ENCODE measurements around the gene ICA1.

The ICA1 gene

GRCh38 chr7:8144856-8145255 lies 117.1 kb downstream of the ICA1 start:
- TF ChIP-seq CTCF (IDR thresholded peaks at IDR 0.05; ENCODE audit: insufficient read depth, low read depth, low read length, missing control alignments) = no peak
- no peak overlapping the region for H3K4me3 ChIP-seq (ENCODE audit: low read depth, low read length)
- no peak for DNase-seq (ENCODE audit: low read depth)

- no peak overlapping the region for H3K4me3 ChIP-seq (ENCODE audit: low read depth, low read length)
- no peak for TF ChIP-seq CTCF (IDR thresholded peaks at IDR 0.05; ENCODE audit: insufficient read depth, low read depth, low read length, missing control alignments)
- peak; percentile 69 for DNase-seq (ENCODE audit: low read depth)
These were observed 118.7 kb downstream of the ICA1 start for GRCh38 chr7:8143151-8143874.

GRCh38 chr7:8142477-8142876 lies 119.5 kb downstream of the ICA1 start:
- no peak for DNase-seq (ENCODE audit: low read depth)
- H3K4me3 ChIP-seq (ENCODE audit: low read depth, low read length) = no peak overlapping the region
- no peak for TF ChIP-seq CTCF (IDR thresholded peaks at IDR 0.05; ENCODE audit: insufficient read depth, low read depth, low read length, missing control alignments)

GRCh38 chr7:8141070-8141469 lies 120.9 kb downstream of the ICA1 start:
- no peak for TF ChIP-seq CTCF (IDR thresholded peaks at IDR 0.05; ENCODE audit: insufficient read depth, low read depth, low read length, missing control alignments)
- DNase-seq (ENCODE audit: low read depth) = no peak
- H3K4me3 ChIP-seq (ENCODE audit: low read depth, low read length) = no peak overlapping the region

GRCh38 chr7:8136051-8136730 lies 125.8 kb downstream of the ICA1 start:
- TF ChIP-seq CTCF (IDR thresholded peaks at IDR 0.05; ENCODE audit: insufficient read depth, low read depth, low read length, missing control alignments) = no peak
- no peak overlapping the region for H3K4me3 ChIP-seq (ENCODE audit: low read depth, low read length)
- DNase-seq (ENCODE audit: low read depth) = no peak

- DNase-seq (ENCODE audit: low read depth) = no peak
- TF ChIP-seq CTCF (IDR thresholded peaks at IDR 0.05; ENCODE audit: insufficient read depth, low read depth, low read length, missing control alignments) = no peak
- no peak overlapping the region for H3K4me3 ChIP-seq (ENCODE audit: low read depth, low read length)
These were observed 126.5 kb downstream of the ICA1 start for GRCh38 chr7:8135417-8135816.

All from GM12865 (cell line).